DMS53 treated with DMSO at 0.1 percent for 48 hours (cell line): Measurements from ENCODE around the gene TPI1.

Experiments
- DNase-seq: peaks from one replicate; lab custom pipeline; 2025; ENCODE audit not compliant: unreplicated experiment; lab: John Stamatoyannopoulos, UW

Gene TPI1

DNA sequence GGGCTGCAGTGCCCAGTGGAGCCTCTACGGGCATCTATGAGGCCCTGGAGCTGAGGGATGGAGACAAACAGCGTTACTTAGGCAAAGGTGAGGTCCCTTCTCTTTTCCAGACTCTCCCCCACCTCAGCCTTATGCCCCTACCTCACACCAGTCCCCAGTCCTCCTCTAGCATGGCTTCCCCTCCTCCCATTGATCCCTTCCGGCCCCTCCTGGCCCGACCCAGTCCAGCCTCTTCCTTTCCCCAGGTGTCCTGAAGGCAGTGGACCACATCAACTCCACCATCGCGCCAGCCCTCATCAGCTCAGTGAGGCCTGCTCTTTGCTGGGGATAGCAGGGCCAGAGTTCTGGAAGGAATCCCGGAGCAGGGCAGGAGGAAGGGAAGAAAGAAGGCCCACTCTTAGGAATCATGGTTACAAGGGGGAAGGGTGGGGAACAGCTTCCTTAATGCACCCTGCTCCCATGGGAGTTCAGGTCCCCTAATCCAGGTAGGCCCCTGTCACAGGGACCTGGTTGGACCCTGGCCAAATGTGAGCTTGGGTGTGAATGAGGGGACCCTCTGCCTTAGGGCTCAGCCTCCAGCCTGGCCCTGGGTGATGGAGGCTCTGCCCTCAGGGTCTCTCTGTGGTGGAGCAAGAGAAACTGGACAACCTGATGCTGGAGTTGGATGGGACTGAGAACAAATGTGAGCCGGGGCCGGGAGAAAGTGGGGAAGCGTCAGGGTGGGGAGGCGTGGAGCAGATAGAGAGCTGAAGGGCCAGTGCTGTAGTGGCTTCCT, 49.3 kb downstream of the TPI1 start:
- DNase-seq, result no peak

DNA sequence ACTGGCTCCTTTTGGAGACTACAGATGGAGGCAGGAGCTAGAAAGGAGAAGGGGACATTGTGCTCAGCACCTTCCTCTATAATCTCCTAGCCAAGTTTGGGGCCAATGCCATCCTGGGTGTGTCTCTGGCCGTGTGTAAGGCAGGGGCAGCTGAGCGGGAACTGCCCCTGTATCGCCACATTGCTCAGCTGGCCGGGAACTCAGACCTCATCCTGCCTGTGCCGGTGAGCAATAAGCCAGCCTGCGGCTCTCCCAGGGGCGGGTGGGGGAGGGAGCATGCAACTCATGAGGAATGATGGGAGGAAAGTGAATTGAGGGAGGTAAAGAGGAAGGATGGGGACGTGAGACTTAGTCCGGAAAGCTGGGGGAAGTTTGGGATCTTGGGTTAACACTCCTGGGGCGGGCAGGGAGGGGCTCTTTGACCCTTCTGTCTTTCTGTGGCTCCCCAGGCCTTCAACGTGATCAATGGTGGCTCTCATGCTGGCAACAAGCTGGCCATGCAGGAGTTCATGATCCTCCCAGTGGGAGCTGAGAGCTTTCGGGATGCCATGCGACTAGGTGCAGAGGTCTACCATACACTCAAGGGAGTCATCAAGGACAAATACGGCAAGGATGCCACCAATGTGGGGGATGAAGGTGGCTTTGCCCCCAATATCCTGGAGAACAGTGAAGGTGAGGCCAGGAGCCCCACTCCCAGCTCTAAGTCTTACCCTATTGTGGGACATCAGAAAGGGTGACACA, 50.3 kb downstream of the TPI1 start:
- DNase-seq, result no peak

DNA sequence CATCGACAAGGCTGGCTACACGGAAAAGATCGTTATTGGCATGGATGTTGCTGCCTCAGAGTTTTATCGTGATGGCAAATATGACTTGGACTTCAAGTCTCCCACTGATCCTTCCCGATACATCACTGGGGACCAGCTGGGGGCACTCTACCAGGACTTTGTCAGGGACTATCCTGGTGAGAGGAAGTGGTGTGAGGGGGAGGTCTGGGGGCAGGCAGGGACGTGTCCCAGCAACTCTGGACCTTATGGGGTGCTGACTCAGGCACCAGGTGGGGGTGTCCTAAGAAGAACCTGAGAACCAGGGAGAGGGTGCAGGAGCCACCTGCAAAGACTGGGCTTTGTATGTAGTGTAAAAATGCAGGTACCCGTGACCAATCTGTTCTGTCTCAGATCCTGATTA, 52.3 kb downstream of the TPI1 start:
- no peak for DNase-seq
